Measurements from ENCODE around the gene TBC1D8. TPM values are rescaled to one million over a fixed set of nuclear protein-coding genes. Genes with fewer than 3 reads are reported as not detected.

Gene TBC1D8
- total and polyA plus RNA-seq, 3 donors from 2014 or later: 62.2 to 125 (median 90.1) TPM

DNA sequence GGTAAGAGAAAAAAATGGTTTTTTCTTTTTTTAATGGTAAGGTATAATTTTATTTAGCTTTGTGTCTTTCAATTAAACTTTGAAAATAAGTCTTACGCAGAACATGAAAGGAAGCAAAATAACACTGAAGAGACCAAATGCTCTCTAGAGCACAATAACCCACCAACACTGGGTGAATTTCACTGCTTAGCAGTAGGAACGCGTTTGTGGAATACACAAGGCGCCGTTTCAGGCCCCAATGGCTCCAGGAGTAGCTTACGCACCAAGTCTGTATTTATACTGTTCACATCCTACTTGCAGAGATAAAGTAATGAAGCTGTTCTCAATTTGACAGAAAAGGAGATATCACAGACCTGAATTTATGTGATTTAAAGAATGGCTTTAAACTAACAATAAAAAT, 125.6 kb downstream of the TBC1D8 start:
- Histone ChIP-seq H3K27me3 (no peaks in the 10 kb centered on the region), H3K27ac (no peak overlapping the region), H3K4me1 (no peaks in the 10 kb centered on the region), H3K9me3 (no peaks in the 10 kb centered on the region), H3K36me3 (ENCODE audit: low read depth, missing control alignments) (no peaks in the 10 kb centered on the region), H3K4me3 (no peak overlapping the region)
- TF ChIP-seq CTCF (IDR thresholded peaks at IDR 0.05) (no peak), POLR2A (IDR thresholded peaks at IDR 0.05) (no peak)
- intact Hi-C loops (cut with DNase I; ENCODE audit: low total_unique reads): no loop called here
- DNase-seq: no peak
- 86 to 88% methylated on average over 6 of the region's 6 CpGs for WGBS, 2 donors

GRCh38 chr2:101023327-101024107, 127.7 kb downstream of the TBC1D8 start:
- Histone ChIP-seq H3K4me3 (no peak overlapping the region), H3K9me3 (no peaks in the 10 kb centered on the region), H3K27ac (no peak overlapping the region), H3K27me3 (no peaks in the 10 kb centered on the region), H3K36me3 (ENCODE audit: low read depth, missing control alignments) (no peaks in the 10 kb centered on the region), H3K4me1 (no peaks in the 10 kb centered on the region)
- DNase-seq: no peak
- TF ChIP-seq POLR2A (IDR thresholded peaks at IDR 0.05): no peak
- no peak for TF ChIP-seq CTCF (IDR thresholded peaks at IDR 0.05)
- WGBS, 2 donors: 93 to 97% methylated on average over 6 of the region's 6 CpGs
- intact Hi-C loops (cut with DNase I; ENCODE audit: low total_unique reads): no loop called here

DNA sequence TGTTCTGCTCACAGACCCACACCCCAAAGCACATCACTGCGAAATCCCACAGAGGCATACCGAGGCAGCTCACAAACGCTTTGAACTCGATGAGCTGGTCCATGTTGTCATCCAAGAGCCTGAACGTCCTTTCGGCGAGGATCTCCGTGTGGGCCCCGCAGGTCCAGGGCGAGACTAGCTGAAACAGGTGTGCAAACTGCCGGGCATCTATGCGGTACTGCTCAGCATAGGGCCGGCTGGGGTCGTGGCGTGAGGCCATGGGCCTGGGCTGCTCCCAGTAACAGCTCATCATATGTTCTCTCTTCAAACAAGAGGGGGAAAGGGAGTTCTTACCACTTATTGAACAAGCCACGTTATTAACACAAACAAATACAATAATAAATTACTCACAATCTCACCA, 129.0 kb downstream of the TBC1D8 start:
- Histone ChIP-seq H3K36me3 (ENCODE audit: low read depth, missing control alignments) (no peaks in the 10 kb centered on the region), H3K9me3 (no peaks in the 10 kb centered on the region), H3K27me3 (no peaks in the 10 kb centered on the region), H3K4me1 (no peaks in the 10 kb centered on the region), H3K27ac (no peak overlapping the region), H3K4me3 (no peak overlapping the region)
- no peak for DNase-seq
- TF ChIP-seq CTCF (IDR thresholded peaks at IDR 0.05) (no peak), POLR2A (IDR thresholded peaks at IDR 0.05) (no peak)
- intact Hi-C loops (cut with DNase I; ENCODE audit: low total_unique reads): no loop called here
- 86 to 88% methylated on average over 15 to 16 of the region's 16 CpGs for WGBS, 2 donors

DNA sequence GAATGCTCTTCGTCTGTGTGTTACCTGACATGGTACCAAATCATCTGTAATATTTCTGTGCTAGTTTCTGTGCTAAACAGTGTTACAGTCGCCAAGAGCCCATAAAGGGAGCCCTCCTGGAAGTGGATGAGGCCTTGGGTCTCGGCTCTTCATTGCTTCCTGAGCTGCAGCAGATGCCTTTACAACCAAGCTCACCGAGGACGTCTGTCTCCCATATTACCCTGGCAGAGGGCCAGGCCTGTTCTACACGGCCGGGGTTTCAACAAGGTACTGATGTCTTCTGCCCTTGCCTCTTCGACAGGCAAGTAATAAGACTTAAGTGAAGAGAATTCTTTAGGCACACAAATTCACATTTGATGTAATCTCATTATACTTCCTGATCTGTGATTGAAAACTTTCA, 132.2 kb downstream of the TBC1D8 start:
- WGBS, 2 donors: 58 to 66% methylated on average over 8 of the region's 8 CpGs

More for the DNA sequence above, 132.2 kb downstream of the TBC1D8 start:
- Histone ChIP-seq H3K27me3 (no peaks in the 10 kb centered on the region), H3K27ac (no peak overlapping the region), H3K4me1 (no peaks in the 10 kb centered on the region), H3K9me3 (no peaks in the 10 kb centered on the region), H3K4me3 (no peak overlapping the region), H3K36me3 (ENCODE audit: low read depth, missing control alignments) (no peaks in the 10 kb centered on the region)
- no peak for TF ChIP-seq CTCF (IDR thresholded peaks at IDR 0.05)
- TF ChIP-seq POLR2A (IDR thresholded peaks at IDR 0.05): no peak
- DNase-seq: no peak
- intact Hi-C loops (cut with DNase I; ENCODE audit: low total_unique reads): no loop called here

All from testis (tissue), 3 donors.